Hepatocyte (in vitro differentiated cells): Measurements from ENCODE around the gene CDH12. TPM values are rescaled to one million over a fixed set of nuclear protein-coding genes. Genes with fewer than 3 reads are reported as not detected.

Source experiments
- DNase-seq: peaks from one replicate; pipeline ENCODE4 v3.0.0-alpha.2; 2016; ENCODE audit warnings: low spot score
- H2AFZ ChIP-seq: fragments of 200-600 bp; sonication (generic); 2 replicates; pipeline ENCODE4 v1.6.0; 2016; ENCODE audit warnings: antibody characterized with exemption, mild to moderate bottlenecking
- H3K27ac ChIP-seq: fragments of 200-600 bp; sonication (generic); 2 replicates; pipeline ENCODE4 v1.5.1; 2016; ENCODE audit warnings: mild to moderate bottlenecking
- H3K27me3 ChIP-seq: fragments of 200-600 bp; sonication (generic); 2 replicates; pipeline ENCODE4 v1.6.1; 2016
- H3K36me3 ChIP-seq: fragments of 200-600 bp; sonication (generic); replicated peaks from 2 replicates; pipeline ENCODE4 v1.5.1; 2016; ENCODE audit warnings: low read depth; ENCODE audit not compliant: insufficient read depth
- H3K4me1 ChIP-seq: fragments of 200-600 bp; sonication (generic); 2 replicates; pipeline ENCODE4 v1.5.1; 2016; ENCODE audit warnings: mild to moderate bottlenecking, moderate library complexity; ENCODE audit not compliant: insufficient read depth
- H3K4me2 ChIP-seq: fragments of 200-600 bp; sonication (generic); 2 replicates; pipeline ENCODE4 v1.6.0; 2016
- H3K4me3 ChIP-seq: fragments of 200-600 bp; sonication (generic); 2 replicates; pipeline ENCODE4 v1.5.1; 2016; ENCODE audit warnings: mild to moderate bottlenecking
- H3K79me2 ChIP-seq: fragments of 200-600 bp; sonication (generic); 2 replicates; pipeline ENCODE4 v1.6.0; 2017; ENCODE audit warnings: mild to moderate bottlenecking
- H3K9me2 ChIP-seq: fragments of 200-600 bp; sonication (generic); replicated peaks from 2 replicates; pipeline ENCODE4 v1.6.0; 2017; ENCODE audit warnings: mild to moderate bottlenecking; ENCODE audit not compliant: insufficient read depth
- H3K9me3 ChIP-seq: fragments of 200-600 bp; sonication (generic); 2 replicates; pipeline ENCODE4 v1.5.1; 2016; ENCODE audit warnings: low read depth, mild to moderate bottlenecking
- H4K20me1 ChIP-seq: fragments of 200-600 bp; sonication (generic); 2 replicates; pipeline ENCODE4 v1.6.0; 2016; ENCODE audit warnings: mild to moderate bottlenecking; ENCODE audit not compliant: insufficient read depth, poor library complexity, severe bottlenecking
- CTCF ChIP-seq: fragments of 200-600 bp; sonication (generic); IDR thresholded peaks from 2 replicates; pipeline ENCODE4 v1.5.1; 2016; ENCODE audit warnings: antibody characterized with exemption, mild to moderate bottlenecking; ENCODE audit not compliant: poor library complexity
- EZH2 ChIP-seq: fragments of 200-600 bp; sonication (generic); IDR thresholded peaks from 2 replicates; pipeline ENCODE4 v1.6.1; 2016; ENCODE audit warnings: antibody characterized with exemption, mild to moderate bottlenecking, borderline replicate concordance
- EZH2phosphoT487 ChIP-seq: fragments of 200-600 bp; sonication (generic); IDR thresholded peaks from one replicate; pipeline ENCODE4 v1.6.1; 2018; ENCODE audit warnings: antibody characterized with exemption, mild to moderate bottlenecking, low read depth, moderate library complexity; ENCODE audit not compliant: unreplicated experiment, severe bottlenecking
- WGBS: methylation state at CpG from one replicate; pipeline ENCODE4 v1.1.6; 2016; ENCODE audit warnings: low lambda C conversion rate; ENCODE audit errors: missing lambda C conversion rate; 5-methylcytosine and 5-hydroxymethylcytosine counted together
- polyA plus RNA-seq: library from polyadenylated mRNA; unstranded; fragments of >200 nt; fragmentation: Nextera tagmentation; extraction: Ambion mirVana; gene quantifications from 2 replicates; pipeline ENCODE4 v1.2.1, GENCODE V29; 2016
- total RNA-seq: library from RNA; depleted of rRNA; stranded (reverse); fragments of >200 nt; gene quantifications from 2 replicates; pipeline ENCODE4 v1.2.3, GENCODE V29; 2014

CDH12 gene
- total and polyA plus RNA-seq, 2 experiments from 2014 or later: 15.4 to 44.5 TPM

GRCh38 chr5:21711866-21712758, 1141.0 kb downstream of the CDH12 start:
- Histone ChIP-seq H3K36me3 (no peaks in the 10 kb centered on the region), H3K27me3 (no peaks in the 10 kb centered on the region), H3K9me3 (no peaks in the 10 kb centered on the region), H3K79me2 (no peaks in the 10 kb centered on the region), H3K4me3 (no peak overlapping the region), H3K4me1 (no peaks in the 10 kb centered on the region), H4K20me1 (no peaks in the 10 kb centered on the region), H2AFZ (no peak overlapping the region), H3K4me2 (no peak overlapping the region), H3K27ac (no peak overlapping the region), H3K9me2 (no peaks in the 10 kb centered on the region)
- DNase-seq: no peak
- WGBS: 76% methylated on average over 3 of the region's 3 CpGs
- no peak for TF ChIP-seq CTCF
- TF ChIP-seq EZH2phosphoT487: no peak
- no peak for TF ChIP-seq EZH2

DNA sequence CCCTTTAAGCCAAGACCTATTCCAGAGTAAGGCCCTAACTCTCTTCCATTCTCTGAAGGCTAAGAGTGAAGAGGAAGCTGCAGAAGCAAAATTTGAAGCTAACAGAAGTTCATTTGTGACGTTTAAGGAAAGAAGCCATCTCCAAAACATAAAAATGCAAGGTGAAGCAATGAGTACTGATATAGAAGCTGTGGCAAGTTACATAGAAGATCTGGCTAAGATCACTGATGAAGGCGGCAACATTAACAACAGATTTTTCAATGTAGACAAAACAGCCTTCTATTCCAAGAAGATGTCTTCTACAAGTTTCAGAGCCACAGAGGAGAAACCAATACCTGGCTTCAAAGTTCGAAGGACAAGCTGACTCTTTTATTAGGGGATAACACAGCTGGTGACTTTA, 1143.4 kb downstream of the CDH12 start:
- H3K4me2 ChIP-seq: no peak overlapping the region
- no peak overlapping the region for H3K27ac ChIP-seq
- WGBS: 94% methylated on average over 3 of the region's 3 CpGs
- no peak for DNase-seq
- H3K79me2 ChIP-seq: no peaks in the 10 kb centered on the region
- no peaks in the 10 kb centered on the region for H3K9me3 ChIP-seq
- H3K27me3 ChIP-seq: no peaks in the 10 kb centered on the region
- H3K4me3 ChIP-seq: no peak overlapping the region
- H4K20me1 ChIP-seq: no peaks in the 10 kb centered on the region
- no peaks in the 10 kb centered on the region for H3K9me2 ChIP-seq
- no peak overlapping the region for H2AFZ ChIP-seq
- H3K36me3 ChIP-seq: no peaks in the 10 kb centered on the region
- TF ChIP-seq EZH2 (no peak), EZH2phosphoT487 (no peak), CTCF (no peak)
- H3K4me1 ChIP-seq: no peaks in the 10 kb centered on the region

- Histone ChIP-seq H3K4me1 (no peaks in the 10 kb centered on the region), H3K4me3 (no peak overlapping the region), H3K4me2 (no peak overlapping the region), H2AFZ (no peak overlapping the region), H3K9me3 (no peaks in the 10 kb centered on the region), H4K20me1 (no peaks in the 10 kb centered on the region), H3K9me2 (no peaks in the 10 kb centered on the region), H3K79me2 (no peaks in the 10 kb centered on the region), H3K27me3 (no peaks in the 10 kb centered on the region), H3K36me3 (no peaks in the 10 kb centered on the region), H3K27ac (no peak overlapping the region)
- DNase-seq: no peak
- WGBS: 75% methylated on average over 2 of the region's 2 CpGs
- TF ChIP-seq EZH2phosphoT487 (no peak), EZH2 (no peak), CTCF (no peak)
Measured at GRCh38 chr5:21704974-21705668, 1148.0 kb downstream of the CDH12 start.
